GM21528 (cell line): ENCODE data around the gene AQP4.

Experiments used
- ATAC-seq: cut with Tn5 transposase; IDR thresholded peaks from one replicate; pipeline ENCODE4 v1.9.1; 2021; ENCODE audit warnings: mild to moderate bottlenecking, moderate library complexity; ENCODE audit not compliant: unreplicated experiment, low FRiP score

AQP4 gene

GRCh38 chr18:26865557-26865956 is at the start of gene AQP4:
TSS of gene AQP4 (minus strand) at chr18:26865707. CDS start at chr18:26865689, 18 bp downstream.
- no peak for ATAC-seq

- no peak for ATAC-seq
Measured at GRCh38 chr18:26911840-26912239, 46.3 kb upstream of the AQP4 start.

GRCh38 chr18:26909599-26910290 is 44.2 kb upstream of the AQP4 start:
- ATAC-seq = no peak

DNA sequence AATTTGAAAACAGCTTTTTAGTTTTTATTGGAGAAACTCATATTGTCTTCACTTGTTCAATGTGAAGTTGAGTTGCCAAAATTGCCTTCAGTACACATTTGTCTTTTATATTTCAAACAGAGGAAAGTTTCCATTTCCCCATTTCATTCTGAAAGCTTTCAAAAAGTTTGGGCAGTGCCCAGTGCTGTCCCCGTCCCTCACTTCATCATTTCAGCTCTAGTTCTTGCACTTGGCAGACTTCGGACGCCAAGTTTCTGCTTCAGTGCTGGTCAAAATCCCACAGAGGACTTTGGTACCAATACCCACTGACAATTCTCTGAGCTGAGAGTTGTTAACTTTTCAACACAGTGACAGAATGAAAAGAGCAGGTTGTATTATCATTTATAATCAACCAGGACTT is 43.4 kb upstream of the AQP4 start:
- no peak for ATAC-seq

GRCh38 chr18:26902291-26902690 is 36.8 kb upstream of the AQP4 start:
- ATAC-seq = no peak

DNA sequence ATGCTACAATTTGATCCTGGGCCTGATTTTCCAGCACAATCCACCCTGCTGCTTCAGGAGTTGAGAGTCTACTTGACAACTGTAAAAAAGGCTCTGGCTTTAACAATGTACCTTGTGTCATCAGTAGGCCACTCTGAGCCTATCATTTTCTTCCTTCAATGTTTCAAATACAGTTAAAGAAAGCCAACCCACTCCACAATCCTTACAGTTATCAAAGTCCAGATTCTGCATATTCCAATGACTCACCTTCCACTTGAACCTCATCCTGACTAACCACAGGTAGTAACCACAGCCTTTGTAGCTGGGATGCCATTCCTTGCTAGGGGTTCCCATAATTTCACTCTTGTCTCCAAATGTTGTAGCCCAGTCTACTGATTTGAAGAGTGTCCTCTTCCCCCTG is 35.5 kb upstream of the AQP4 start:
- no peak for ATAC-seq

DNA sequence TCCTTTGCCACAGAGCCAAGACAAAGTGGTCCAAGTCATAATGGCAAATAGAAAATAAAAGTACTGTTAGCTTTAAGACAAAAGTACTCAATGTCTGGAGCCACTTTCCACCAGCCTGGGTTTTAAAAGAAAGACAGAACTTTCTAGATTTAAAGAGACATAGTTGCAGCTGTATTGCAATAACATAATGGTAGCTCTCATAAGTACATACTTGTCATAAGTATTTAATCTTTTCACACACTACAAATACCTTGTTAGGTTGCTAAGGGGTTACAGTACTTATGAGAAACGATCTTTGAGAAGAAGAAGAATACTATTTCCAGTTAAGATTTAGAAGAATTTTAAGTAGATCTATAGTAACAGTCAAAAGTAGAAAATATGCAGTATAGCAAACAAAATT is 28.9 kb upstream of the AQP4 start:
- ATAC-seq = no peak

DNA sequence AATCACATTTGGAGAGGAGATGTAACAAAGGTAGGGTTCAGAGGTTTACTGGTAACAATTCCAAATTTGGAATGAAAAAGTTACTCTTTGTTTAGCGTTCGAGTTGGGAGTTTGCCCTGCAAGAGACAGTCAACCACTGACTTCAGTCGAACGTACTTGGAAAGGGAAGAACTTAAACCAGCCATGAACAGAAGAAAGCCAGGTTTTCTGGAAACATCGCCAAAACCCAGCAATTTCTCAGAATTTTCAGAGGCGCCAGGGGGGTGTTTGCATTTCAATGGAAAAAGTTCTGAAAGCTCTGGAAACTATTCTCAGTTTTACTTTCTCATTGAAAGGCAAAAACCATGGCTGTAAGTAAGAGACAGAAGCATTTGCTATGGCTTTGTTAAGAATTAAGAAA is 28.5 kb upstream of the AQP4 start:
- no peak for ATAC-seq

DNA sequence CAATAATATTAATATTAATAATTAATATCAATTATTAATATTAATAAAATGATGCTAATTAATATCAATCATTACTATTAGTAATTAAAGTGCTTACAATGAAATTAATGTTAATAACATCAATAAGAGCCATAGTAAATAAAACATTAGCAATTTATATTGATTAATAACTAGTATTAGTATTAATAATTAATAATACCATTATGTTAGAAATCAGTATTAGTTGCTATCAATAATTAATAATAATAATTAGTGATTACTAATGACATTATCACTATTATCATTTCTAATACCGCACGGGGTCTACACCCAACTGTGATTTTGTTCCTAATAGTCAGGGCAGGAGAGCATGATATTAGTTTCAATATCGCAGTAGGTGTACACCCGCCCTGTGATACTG is 22.8 kb upstream of the AQP4 start:
- ATAC-seq = no peak

DNA sequence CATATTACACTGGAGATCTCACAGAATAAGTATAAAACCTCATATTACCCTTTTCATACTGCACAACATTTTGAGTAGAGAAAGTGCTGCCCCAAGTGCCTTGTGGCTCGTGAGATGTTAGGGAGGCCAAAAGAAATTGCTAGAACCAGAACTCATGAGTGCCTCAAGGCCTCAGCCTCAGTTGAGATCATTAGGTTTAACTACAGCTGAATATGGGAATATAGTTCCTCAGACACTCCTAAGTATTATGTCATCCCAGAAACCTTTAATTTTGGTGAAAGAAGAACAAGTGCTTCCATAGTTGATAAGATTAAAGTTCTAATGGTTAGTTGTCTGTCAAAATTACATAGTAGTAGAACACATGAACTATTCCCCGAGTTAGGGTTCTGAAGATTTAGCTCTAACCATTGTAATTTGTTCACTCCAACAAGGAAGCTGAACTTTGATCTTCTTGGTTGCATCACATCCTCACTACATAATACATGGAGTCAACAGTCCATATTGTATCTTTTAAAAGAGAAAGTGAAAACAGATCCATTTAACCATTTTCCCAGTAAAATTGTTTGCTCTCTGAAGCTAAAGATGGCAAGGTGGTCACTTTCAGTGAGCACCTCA is 9.6 kb upstream of the AQP4 start:
- no peak for ATAC-seq

GRCh38 chr18:26874283-26874682 is 8.8 kb upstream of the AQP4 start:
- ATAC-seq = no peak

GRCh38 chr18:26869640-26870039 is 4.1 kb upstream of the AQP4 start:
- no peak for ATAC-seq

DNA sequence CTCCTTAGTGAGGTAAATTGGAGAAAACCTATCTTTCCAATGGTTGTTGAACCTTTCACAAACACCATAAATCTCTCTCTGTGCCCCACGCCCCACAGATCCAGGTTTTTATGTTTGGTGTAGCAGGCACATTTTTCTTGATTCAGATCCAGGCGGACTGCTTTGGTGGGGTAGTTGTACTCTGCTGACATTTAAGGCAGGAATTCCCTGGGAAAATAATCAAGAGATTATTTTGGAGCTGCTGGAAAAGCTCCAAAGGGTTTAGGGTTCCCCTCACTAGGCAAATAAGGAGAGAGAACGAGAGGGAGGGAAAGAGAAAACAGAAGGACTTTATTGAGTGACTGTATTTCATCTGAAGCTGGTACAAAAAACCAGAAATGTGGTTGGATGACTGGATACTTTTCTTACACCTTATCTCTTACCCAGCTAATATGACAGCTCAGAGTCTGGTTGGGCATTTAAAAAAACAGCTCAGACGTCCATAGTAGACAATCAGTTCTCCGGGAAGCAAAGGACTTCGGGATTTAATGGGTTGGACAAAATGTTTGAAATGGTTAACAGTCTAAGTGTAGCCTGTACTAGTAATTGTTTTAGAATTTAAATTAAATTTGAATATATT is 3.6 kb upstream of the AQP4 start:
- no peak for ATAC-seq

DNA sequence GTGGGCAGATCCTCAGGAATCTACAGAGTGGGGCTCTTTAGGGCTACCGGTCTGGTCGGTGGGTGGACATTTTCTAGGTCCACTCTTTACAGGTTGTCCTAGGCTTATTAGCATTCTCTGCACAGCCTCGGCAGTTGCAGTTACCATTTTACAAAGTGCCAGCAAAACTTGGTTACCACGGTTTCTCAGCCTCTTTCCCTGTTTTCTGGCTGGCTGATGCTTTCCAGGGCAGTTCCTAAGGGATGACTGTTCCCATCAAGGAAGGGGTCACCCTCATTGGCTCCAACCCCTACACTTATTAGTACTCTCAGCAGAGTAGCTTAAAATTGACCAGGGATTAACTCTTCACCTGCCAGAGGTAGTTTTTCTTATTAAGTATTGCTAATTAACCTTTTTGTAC is 2.0 kb upstream of the AQP4 start:
- no peak for ATAC-seq

DNA sequence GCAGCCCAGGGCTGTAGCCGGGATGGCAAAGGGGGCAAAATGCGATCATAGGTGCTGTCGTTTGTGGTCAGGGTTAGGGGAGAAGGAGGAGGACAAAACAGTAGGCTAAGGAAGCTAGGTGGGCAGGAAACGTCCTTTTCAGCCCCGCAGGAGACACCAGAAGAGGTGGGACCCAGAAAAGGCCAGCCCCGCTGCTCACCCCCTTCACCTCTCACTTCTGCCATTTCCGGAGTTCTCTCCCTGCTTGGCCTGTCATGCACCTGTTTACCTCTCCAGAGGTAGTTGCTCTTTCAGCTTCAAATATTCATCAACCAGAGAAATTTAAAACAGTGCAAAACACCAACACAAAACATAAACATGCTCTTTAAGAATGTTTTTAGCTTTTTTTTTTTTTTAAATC is 849 bp downstream of the AQP4 start:
- no peak for ATAC-seq

GRCh38 chr18:26863921-26864497 is 1.5 kb downstream of the AQP4 start:
- no peak for ATAC-seq

- ATAC-seq = no peak
Measured at GRCh38 chr18:26863122-26863879, 2.2 kb downstream of the AQP4 start.

DNA sequence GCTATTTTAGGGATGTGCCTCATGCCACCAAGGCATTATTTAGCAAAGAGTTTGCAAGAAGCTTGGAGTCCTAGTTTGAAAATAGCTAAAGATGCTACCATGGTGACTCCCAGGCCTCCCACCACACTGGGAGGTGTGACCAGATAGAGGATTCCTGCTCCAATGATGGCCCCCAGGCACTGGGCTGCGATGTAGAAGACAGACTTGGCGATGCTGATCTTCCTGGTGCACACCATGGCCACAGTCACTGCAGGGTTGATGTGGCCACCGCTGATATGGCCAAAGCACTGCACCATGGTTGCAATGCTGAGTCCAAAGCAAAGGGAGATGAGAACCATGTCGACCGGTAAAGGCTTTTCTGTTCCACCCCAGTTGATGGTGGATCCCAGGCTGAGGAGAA is 3.4 kb downstream of the AQP4 start:
- ATAC-seq = no peak

DNA sequence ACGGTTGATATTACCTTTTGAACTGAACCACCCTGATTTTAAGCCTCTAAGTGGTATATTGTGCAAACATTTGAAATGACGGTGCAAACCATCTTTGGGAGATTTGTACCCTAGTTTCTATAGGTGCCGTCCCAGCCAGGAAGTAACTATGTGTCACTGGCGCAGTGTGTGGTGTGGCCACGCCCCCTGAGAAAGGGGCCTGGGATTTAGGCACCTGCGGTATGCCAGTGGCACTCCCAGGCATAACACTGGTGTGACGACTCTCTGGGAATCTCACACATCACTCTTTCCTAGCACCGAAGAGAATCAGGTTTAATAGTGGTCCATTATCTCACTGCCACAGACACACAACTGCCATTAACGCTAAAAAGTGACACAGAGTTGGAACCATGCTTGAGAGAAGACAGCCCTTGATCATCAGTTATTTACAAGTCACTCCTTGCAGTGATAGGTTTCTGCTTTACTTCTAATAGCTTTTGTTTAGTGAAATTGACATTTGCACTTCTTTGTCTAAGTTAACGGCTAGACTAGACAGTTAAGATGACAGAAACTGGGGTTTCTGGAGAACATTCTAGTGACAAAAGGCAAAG is 11.1 kb downstream of the AQP4 start:
- ATAC-seq = no peak

DNA sequence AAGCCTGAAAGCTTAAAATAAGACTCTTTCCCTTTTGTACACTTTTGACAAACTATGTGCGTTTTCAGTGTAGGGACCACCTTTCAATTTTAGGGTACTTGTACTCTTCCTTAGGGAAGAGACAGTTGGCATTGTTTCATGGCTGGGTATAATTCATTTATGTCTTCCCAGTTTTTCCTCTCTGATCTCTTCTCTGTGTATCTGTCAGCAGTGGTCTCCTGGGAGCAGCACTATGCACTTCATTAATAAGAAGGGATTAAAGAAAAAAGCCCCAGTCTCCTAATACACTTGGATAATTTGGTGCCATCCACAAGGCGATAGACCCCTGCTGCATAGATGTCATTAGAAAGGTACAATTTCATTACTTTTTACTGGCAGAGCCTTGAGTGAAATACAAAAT is 12.1 kb downstream of the AQP4 start:
- no peak for ATAC-seq

DNA sequence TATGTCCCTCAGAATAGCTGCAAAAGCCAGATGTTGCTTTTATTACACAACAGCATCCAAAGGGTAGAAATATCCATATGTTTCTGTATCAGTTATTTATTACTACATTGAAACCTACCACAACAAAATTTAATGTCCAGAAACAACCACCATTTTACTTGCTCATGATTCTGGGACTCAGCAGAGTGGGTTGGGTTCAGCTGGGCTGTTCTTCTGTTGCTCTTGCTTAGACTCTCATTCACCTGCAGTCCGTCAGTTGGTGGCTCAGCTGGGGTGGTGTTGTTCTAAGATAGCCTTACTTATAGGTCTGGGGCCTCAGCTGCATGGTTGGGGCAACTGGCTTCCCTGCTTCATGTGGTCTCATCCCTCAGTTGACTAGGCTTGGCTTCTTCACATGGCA is 21.7 kb downstream of the AQP4 start:
- no peak for ATAC-seq
